HG03378 (cell line): ENCODE data around the gene ERP44.
"Not testable (repeated sequence)": the region's sequence is repeated elsewhere in the genome, so short reads cannot be mapped to it uniquely, and the experiment has no call there.

Experiments used
- ATAC-seq: cut with Tn5 transposase; IDR thresholded peaks from one replicate; pipeline ENCODE4 v1.9.1; 2021; ENCODE audit warnings: mild to moderate bottlenecking, moderate library complexity; ENCODE audit not compliant: unreplicated experiment

Gene ERP44

DNA sequence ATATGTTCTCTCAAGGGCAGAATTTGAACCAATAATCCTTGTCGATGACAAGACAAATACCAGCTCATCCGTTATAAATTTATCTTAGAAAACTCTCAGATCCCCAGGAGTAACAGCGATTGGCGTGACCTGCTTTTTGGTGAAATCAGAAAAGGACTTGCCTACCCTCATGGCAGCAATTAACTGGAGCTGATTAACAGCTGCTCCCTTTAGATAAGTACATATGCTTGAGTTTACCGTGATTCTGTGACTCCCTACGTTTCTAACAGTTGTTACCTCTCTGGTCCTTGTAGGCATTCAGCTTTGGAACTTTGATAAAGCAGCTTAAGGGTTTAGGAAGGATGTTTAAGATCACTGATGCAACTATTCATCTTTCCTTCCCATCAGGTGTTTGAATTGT is 2.8 kb upstream of the ERP44 start:
- ATAC-seq = no peak

DNA sequence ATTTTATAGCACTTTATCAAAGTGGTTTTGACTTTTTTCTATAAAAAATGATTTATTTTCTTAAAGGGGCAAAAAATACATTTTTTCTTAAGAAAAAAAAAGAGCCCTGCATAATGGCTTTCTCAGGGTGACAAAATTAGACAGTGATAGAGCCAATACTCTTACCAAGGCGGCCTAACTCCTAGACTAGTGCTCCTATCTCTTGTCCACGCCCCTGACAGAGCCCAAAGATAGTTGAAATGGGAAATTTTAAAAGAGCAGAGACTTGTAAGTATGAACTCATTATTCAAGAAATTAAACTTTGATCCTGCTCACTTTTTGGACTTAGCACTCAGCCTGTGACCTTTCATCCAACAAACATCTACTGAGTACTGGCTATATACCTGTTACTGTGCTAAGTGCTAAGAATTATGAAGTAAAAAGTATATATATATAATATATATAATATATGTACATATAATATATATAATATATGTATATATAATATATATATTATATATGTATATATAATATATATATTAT is 1.4 kb upstream of the ERP44 start:
- ATAC-seq = no peak

DNA sequence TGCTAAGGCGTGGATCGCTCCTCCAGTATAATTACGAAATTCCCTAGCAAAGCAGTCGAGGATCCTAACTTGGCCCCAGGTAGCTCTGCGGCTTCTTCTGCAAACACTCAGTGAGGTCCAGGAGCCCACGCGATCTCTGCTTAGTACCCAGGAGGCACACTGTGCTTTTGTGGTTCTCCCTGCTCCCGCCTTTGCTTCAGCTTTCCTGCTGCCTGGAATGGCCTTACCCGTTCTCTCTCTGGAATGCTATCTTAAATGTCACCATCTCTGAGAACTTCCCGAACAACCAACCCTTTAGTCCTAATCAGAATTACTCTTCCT is 882 bp upstream of the ERP44 start:
- no peak for ATAC-seq

DNA sequence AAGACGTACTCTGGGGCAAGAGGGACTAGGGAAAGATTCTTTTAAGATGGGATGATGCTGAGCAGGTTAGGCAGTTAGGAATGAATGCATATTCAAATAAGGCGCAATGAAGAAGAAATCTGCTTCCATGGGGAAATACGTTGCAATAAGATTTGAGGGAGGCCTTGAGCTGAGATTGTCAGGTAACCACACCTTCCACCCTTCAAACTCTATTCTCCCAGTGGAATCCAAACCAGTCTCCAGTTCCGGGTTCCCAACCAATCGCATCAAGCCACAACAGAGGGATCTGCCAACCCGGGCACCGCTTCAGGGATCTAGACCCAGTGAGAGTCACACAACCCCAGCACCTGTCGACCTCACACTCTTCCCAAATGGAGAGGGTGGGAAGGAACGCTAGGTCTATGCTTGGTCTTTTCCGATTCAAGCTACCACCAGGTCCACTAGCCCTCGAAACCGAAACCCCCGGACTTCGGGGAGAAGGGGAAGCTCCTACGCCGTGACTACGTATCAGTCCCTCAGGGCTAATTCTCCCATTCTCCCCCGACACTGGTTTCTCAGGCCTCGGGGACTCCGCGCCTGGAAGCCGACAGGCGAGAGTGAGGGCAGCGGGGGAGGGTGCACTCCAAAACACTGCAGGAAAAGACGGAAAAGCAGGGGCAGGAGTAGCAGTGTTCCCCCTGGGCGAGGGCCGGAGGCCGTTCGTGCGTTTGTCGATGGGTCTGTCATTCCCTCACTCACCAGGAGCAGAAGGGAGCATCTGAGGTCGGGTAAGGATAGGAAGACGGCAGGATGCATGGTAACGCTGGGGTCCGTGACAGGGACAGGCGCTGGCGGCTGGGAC is 534 bp downstream of the ERP44 start:
- peak; percentile 16 for ATAC-seq

DNA sequence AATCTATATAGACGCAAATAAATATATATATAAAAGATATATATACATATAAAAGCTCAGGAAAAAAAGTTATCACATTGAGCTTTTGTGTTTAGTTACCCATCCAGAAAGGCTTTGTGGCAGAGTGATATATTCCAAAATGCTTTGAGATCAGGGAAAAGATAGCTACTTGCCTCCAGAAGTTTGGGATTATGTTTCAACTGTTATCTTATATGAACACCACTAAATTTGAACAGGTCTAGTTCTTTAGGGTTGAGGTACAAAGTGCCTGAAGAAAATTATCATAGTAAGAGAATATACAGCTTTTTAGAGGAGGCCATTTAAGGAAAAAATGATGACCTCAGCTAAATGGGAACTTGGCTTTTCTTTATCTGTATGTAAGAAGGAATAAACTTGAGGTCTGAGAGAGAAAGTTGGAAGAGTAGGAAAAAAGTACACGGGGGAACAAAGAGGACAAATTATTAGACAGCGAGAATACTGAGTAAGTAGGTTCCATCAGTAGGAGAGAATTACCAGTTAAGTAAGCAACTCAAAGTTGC is 2.4 kb downstream of the ERP44 start:
- no peak for ATAC-seq

DNA sequence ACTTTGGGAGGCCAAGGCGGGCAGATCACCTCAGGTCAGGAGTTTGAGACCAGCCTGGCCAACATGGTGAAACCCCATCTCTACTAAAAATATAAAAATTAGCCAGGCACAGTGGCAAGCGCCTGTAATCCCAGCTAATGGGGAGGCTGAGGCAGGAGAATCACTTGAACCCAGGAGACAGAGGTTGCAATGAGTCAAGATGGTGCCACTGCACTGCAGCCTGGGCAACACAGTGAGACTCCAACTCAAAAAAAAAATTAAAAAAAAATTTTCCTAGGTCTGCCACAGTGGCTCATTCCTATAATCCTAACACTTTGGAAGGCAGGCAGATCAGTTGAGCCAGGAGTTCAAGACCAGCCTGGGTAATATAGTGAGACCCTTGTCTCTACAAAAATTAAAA is 4.4 kb downstream of the ERP44 start:
- ATAC-seq = not testable (repeated sequence)

DNA sequence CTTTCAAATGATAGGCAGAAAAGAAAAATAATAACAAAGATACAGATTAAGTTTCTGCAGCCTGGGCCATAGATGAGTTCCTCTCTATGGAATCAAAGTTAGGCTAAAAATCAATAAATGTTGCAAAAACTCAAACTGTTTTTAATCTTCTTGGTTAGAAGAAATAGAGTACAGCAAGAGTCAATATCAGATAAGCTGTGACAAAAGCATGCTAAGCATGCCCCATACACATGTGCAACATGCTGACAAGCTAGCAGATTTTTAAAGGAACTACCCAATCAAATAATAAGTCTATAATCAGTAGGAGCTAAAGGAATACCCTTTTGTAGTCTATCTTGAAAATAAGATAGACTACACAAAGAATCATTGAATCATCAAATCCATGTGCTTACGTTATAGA is 6.7 kb downstream of the ERP44 start:
- no peak for ATAC-seq

DNA sequence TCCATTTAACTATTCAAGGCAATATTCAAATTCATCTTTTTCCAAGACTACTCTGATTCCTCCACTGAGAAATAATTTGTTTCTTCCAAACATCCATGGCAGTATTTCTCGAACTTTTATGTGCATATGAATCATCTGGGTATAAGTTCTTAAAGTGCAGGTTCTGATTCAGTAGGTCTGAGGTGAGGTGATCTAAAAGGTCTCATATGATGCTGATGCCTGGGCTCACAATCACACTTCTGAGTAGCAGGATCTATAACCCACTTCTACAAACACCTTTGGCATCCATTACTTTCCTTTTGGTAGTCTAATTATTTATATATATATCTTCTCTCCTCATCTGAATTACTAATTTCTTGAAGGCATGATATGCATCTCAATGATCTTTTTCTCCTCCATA is 7.2 kb downstream of the ERP44 start:
- no peak for ATAC-seq

DNA sequence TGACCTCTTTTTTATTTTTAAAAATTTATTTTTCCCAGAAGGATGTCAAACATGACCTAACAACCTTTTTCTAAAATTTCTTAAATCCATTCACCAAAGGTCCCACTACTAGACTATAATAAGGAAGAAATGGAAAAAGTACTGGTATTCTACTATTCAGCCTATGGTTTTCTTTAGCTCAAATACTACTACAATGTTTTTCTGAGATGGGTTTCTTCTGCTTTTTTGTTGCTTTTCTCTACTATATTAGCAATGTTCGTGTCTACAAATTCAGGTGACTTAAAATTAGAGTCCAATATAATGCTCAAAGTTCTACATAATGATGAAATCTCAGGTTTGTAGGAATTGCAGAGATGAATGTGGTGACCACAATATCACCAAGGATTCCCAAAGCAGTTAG is 7.9 kb downstream of the ERP44 start:
- no peak for ATAC-seq

DNA sequence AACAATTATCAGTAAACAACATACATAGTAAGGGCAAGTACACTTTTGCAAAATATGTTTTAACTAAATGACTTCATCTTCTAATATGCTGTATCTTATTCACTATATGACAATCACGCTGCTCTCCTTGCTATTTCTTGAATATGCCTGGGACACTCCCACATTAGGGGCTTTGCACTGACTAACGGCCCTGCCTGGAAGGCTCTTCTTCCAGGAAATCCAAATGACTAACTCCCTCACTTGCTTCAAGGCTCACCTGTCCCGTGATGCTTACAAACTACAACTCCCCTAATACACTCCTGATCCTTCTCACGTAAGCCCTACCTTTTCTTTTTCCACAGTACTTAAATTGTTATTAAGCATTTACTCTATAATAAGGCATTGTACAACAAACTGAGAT is 10.6 kb downstream of the ERP44 start:
- ATAC-seq = no peak

DNA sequence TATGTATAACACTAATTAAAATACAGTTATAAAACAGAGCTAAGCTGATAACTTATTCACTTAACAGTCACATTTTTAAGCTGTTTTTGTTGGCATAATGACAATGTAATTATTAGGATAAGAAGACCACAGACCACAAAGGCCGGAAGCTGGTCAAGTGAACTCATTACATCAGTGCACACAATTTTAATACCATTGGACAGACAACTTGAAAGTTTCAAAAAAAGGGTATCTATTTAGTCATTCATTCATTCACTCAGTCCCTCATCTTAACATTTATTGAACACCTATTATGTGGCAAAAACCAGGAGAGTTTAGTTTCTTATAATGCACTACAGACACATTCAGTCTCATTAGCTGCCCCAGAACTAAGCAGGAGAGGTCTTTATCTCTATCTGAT is 11.6 kb downstream of the ERP44 start:
- no peak for ATAC-seq

DNA sequence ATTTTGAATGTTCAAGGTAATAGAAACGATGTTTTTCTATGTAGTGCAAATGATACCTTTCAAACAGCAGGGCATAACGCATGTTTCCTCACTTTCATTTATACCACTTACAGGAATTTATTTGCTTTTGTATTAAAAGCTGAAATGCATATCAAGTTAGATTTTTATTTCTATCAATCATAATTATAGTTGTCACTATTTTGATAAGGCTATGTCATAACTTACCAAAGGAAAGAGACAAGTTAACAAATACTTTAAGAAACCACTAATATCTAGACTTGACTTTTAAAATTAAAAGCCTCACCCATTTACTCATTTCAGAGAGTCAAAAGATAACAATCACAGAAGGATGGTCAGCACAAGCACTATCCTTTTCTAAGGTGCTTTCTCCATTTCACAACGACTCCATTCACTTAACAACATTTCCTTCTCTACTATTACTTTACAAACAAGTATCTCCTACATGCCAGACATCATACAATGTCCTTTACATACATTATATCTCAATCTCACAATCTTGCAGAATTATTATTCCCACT is 12.6 kb downstream of the ERP44 start:
- no peak for ATAC-seq

DNA sequence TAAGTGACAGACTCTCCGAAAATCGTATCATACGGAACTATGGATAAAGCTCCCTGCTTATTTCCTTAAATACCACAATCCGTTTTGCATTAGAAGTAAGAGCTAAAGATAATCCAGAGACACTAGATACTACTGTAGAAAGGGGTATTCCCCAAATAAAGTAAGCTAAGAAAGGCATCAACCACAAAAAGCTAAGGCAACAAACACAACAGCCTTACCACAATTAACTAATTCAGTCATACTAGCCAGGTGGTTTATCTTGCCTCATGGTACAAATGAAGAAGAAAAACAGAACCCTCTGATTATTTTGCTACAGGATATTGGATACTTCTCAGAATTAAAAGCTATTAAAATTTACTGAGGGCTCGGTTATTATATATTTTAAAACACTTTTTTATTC is 14.1 kb downstream of the ERP44 start:
- peak; percentile 90 for ATAC-seq

DNA sequence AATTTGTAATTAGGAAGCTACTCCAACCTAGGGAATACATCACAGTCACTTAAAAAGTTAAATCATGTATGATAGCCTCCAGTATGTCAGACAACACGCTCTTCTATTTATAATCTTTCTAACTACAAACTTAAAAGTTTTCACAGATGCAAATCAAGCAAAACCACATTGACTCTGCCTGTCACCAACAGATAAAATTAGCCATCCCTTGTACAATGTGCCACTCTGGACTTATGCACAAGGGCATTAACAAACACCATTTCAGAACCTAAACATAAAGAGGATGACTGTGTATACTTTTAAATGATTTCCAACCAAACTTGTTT is 14.7 kb downstream of the ERP44 start:
- ATAC-seq = peak; percentile 49

DNA sequence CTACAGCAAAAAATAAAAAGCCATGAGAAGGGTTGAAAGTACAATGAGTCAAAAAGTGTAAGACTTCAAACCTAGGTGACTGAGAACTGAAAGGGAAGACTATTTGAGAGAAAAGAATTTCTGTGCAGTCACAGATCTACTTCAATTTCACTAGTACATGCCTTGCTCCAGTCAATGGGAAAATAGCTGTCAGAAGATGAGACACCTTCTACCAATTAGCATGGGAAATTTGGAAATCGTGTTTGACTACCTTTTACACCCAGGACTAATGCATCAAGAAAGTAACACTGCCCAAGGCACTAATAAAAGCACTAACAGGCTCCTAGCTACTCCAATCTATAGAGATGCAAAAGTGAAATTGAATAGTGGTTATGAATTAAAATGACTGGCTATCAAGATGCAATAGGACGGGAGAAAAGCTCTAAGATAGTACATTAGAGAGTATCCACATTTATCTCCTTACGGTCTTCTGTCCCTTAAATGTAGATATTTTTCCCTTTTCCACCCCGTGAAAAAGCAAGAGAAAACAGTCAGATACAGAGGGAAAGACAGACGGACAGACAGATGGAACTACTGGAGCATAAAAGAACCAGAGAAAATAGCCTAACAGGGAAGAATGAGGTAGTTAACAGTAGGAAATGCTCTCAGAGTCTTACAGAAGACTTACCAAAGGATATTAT is 15.2 kb downstream of the ERP44 start:
- peak; percentile 42 for ATAC-seq

DNA sequence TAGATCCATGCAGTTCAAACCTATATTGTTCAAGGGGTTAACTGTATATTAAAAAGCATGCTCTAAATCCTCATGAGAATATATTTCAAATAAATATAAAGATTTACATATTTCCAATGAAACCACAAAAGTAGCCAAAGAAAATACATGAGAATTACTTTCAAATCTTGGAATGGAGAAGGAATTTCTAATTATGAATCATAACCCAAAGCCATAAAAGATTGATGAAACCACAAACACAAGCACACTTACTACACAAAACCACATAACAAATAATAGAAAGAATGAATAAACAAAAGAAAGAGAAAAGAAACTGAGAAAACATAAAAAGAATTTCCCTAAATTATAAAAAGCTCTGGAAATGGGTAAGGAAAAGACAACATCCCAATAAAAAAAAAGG is 16.0 kb downstream of the ERP44 start:
- no peak for ATAC-seq

DNA sequence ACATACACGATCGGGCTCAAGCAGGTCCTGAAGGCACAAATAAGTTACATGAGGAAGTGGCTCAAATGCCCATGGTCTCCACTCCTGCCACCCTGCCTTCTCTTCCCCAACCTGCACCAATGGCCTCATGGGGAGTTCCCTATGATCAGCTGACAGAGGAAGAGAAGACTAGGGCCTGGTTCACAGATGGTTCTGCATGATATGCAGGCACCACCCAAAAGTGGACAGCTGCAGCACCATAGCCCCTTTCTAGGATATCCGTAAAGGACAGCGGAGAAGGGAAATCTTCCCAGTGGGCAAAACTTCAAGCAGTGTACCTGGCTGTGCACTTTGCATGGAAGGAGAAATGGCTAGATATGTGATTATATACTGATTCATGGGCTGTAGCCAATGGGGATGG is 22.5 kb downstream of the ERP44 start:
- ATAC-seq = not testable (repeated sequence)

DNA sequence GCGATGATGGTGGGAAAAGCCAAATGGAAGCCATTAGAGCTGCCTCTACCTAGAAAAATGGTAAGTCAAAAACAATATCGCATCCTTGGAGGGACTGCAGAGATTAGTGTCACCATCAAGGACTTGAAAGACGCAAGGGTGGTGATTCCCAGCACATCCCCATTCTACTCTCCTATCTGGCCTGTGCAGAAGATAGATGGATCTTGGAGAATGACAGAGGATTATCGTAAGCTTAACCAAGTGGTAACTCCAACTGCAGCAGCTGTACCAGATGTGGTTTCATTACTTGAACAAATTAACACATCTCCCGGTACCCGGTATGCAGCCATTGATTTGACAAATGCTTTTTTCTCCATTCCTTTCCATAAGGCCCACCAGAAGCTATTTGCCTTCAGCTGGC is 23.8 kb downstream of the ERP44 start:
- no peak for ATAC-seq

DNA sequence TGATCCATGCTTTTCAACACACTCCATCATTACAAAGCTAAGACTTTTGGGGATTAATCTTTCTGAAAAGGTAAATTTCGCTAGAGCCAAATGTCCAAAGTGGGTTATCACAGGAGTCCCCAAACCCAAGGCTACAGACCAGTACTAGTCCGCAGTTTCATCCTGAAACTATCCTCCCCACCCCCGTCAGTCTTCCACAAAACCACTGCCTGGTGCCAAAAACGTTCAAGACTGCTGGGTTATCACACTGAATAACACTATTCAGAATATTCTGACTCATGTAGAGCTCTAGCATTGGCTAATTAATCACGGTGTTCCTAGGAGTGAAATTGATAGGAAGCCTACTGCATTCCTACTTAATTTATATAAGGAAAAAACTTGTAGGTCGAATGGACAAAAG is 24.7 kb downstream of the ERP44 start:
- no peak for ATAC-seq

DNA sequence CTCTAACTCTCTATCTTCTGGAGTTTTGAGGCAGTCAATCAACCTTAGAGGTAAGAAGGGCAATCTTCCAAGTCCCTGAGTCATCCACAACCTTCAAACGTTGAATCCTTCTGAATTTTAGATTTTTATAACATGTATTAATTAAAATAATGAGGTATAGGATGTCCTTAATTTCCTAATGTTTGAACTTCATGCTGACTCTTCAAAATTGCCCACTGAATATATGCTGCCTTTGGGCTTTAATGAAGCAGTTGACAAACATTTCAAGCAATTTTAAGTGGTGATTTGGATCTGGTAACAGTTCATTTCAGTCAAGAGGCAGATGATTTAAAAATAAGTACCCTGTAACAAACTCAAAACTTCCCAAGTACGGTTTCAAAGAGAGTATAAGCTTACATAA is 26.0 kb downstream of the ERP44 start:
- no peak for ATAC-seq

DNA sequence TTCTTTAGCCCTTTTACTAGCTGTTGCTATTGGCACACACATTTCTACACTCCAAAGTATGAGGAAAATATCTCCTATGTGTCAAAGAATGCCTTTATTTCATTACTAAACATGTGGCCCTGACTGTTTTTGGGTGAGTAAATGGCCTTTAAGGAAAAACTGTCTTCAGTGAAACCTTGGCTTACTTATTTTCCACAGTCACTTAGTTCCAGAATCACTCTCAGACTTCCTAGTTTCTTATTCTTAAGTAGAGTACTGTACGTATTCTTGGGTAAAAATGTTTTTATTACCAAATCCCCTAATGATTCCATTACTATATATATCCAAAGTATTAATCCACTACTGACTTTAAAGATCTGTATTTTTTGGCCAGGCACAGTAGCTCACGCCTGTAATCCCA is 27.5 kb downstream of the ERP44 start:
- ATAC-seq = no peak
